Dermis microvascular lymphatic vessel endothelial cell (primary cell): ENCODE measurements around the gene ZSWIM6. TPM values are rescaled to one million over a fixed set of nuclear protein-coding genes. Genes with fewer than 3 reads are reported as not detected.
"Not testable (repeated sequence)": the region's sequence is repeated elsewhere in the genome, so short reads cannot be mapped to it uniquely, and the experiment has no call there.

Experiments used
- DNase-seq, 2 donors: peaks; one replicate each; pipeline versions ENCODE4 v3.0.0 to v3.0.0-alpha.2; 2010; ENCODE audit warnings: low read depth in 2 of 2
- total RNA-seq: library from RNA; depleted of rRNA; stranded (reverse); fragments of >200 nt; gene quantifications from 2 replicates; pipeline ENCODE4 v1.2.1, GENCODE V29; 2014

Gene ZSWIM6
- total RNA-seq, 1 donor from 2014 or later = 8.3 TPM

DNA sequence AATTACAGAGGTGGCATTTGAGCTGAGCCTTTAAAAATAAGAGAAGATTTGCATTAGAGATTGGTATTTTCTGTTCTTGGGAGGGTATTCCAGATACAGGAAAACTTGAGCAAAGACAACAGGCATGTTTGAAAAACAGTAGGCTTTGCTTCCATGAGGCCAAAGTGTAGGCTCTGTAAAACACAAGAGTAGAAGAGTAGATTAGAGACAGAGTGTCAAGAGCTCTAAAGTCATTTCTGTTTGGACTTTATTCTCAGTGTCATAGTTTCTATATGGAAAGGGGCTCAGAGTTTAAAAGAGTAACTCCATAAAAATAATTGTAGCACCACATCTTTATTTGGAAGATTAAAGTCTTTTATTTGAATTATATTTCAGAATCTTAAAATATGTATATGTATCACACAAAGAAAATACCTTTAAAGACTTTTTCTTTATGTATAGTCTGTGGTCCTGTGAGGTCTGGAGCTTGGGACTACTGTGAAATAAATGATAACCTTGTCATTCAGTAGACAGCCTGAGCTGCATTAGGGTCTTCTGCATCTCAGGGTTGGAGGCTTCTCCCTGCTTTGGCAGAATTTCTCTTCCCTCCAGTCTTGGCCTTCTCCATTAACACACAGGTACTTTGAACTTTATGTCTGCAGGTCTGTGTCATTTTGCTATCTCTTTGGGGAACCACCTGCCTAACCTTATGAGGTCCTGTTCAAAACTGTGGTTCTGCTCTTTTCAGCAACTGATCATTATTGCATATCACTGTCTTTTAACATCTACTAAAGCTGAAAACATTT is 73.6 kb downstream of the ZSWIM6 start:
- DNase-seq = no peak

DNA sequence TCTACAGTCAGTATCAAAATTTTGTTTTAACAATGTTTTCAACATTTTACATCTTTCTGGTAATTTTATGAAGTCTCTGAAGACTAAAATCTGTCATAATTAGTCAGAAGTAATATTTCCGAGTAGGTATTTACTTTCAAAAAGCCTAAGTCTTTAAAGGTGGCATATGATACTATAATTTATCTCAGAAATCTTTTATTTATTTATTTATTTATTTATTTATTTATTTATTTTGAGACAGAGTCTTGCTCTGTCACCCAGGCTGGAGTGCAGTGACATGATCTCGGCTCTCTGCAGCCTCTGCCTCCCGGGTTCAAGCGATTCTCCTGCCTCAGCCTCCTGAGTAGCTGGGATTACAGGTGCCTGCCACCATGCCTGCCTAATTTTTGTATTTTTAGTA is 74.4 kb downstream of the ZSWIM6 start:
- not testable (repeated sequence) for DNase-seq

GRCh38 chr5:61407706-61408270 is 75.7 kb downstream of the ZSWIM6 start:
- no peak for DNase-seq

DNA sequence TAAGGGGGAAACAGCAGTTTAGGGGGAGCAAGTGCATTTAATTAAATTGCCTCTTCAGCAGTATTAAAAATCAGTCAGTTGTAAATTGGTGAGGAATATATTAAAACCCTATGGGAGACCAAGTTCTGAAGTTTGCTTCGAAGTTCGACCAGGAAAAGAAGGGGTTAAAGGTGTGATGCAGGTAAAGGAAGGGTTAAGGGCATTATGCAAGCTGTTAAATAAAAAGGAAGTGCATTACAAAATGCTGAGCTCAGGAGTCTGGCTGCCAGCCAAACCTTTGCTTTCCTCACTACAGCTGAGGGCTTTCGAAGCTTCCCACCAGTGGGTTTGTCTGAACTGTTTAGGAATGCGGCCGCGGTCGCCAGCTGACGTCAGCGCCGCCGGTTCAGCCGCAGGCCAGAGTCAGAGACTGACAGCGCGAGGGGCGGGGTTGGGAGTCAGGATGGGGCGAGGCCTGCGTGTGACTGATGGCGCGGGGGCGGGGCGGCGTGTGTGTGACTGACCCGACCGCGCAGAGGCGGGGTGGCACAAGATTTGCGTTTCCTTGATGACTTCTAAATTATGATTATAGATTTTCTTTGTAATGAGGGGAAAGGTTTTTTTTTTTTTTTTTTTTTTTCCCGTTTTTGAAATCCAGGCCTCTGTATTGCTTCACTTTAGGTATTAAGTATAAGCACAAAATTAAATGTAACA is 76.6 kb downstream of the ZSWIM6 start:
- peak; percentile 98 to 100 for DNase-seq

GRCh38 chr5:61409568-61409967 is 77.5 kb downstream of the ZSWIM6 start:
- DNase-seq = peak in 1 of 2 donors; percentile 78

- no peak for DNase-seq
These were observed 78.8 kb downstream of the ZSWIM6 start for GRCh38 chr5:61410811-61411210.

- DNase-seq = no peak
These were observed 80.3 kb downstream of the ZSWIM6 start for GRCh38 chr5:61412361-61412760.

DNA sequence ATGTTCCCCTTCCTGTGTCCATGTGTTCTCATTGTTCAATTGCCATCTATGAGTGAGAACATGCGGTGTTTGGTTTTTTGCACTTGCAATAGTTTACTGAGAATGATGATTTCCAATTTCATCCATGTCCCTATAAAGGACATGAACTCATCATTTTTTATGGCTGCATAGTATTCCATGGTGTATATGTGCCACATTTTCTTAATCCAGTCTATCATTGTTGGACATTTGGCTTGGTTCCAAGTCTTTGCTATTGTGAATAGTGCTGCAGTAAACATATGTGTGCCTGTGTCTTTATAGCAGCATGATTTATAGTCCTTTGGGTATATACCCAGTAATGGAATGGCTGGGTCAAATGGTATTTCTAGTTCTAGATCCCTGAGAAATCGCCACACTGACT is 81.1 kb downstream of the ZSWIM6 start:
- not testable (repeated sequence) for DNase-seq

DNA sequence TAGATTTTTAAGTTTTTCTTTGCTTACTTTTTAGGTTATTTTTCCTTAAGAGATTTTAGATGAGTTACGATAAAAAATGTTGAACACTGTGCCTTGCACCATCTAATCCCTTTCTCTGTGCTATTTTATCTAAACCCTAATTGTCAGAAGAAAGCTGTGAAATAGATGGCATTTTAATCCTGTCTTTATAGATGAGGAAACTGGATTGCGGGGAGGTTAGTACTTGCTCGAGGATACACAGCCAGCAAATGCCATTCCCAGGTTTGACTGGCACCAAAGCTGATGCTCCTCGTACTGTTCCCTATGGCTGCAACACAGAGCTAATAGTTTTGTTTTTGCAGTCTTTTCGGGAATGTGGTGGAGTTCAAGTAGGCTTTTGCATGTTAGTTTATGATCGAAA is 82.7 kb downstream of the ZSWIM6 start:
- DNase-seq = no peak

- no peak for DNase-seq
These were observed 84.0 kb downstream of the ZSWIM6 start for GRCh38 chr5:61416010-61416409.

DNA sequence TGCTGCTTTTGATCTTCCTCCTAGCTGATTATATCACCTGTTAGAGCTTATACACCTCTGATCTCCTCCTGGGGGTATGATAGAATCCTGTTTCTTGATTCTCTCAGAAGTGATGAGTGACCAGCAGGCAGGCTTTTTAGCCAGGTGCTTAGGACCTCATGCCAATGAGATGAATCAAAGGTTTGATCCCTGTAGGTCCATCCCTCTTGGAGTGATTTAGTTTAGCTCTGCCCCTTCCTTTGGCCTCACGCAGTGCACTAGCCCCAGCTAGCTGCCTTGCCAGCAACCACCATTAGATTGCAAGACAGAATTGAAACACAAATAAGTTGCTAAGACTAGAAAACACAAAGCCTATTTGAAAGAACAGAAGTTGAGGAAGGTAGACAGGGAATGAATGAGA is 84.4 kb downstream of the ZSWIM6 start:
- no peak for DNase-seq

GRCh38 chr5:61417340-61417739 is 85.3 kb downstream of the ZSWIM6 start:
- DNase-seq = no peak

- DNase-seq = no peak
These were observed 85.8 kb downstream of the ZSWIM6 start for GRCh38 chr5:61417851-61418250.

DNA sequence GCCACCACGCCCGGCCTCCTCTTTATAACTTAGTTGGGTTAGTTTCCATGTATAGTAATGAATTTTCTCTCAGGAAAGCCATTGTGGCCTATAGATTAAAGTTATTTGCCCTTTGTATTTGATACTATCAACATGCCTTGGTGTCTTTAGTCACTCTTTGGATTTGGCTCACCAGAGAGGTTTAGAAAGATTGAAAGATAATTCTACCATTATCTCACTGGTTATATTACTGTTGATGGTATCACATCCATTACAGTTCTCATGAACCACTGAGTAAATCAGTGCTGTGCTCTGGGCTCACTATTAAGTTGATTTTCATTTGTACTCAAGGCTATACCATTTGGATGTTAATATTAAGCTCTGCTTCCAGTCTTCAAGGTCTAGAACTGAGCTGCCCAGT is 87.0 kb downstream of the ZSWIM6 start:
- DNase-seq = no peak

GRCh38 chr5:61420016-61420415 is 88.0 kb downstream of the ZSWIM6 start:
- DNase-seq = no peak

DNA sequence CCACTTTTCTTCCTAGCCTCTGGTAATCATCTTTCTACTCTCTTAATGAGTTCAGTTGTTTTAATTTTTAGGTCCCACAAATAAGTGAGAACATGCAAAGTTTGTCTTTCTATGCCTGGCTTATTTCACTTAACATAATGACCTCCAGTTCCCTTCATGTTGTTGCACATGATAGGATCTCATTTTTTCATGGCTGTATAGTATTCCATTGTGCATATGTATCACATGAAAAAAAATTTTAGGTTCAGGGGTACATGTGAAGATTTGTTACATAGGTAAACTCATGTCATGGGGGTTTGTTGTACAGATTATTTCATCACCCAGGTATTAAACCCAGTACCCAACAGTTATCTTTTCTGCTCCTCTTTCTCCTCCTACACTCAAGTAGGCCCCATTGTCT is 89.2 kb downstream of the ZSWIM6 start:
- not testable (repeated sequence) for DNase-seq

DNA sequence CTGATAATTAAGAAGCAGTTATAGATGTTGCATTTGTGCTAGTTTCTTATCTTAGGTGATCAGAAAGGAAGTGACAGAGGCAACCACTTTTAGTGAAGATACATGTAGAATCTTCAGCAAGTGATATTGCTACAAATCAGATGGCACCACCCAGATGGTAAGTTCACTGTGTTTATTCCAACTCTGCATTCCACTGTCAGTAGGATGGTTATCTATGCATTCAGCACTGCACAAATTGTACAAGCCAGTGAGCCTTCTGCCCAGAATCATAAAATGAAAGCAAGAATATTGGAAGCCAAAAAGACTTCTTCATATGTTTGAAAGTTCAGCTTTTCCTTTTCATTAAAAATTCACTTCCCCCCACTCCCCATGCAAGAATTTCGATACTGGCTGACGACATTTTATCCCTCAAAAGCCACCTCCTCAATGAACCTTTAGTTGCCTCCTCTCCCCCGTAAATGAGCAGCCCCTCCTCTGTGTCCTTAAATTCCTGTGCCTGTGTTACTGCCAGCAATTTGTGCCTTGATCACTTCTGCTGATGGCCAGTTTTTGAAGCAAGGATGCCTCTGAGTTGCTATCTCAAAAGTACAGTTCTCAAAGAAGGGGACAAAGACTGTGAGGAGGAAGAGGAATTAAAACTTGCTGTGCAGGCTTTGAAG is 91.6 kb downstream of the ZSWIM6 start:
- no peak for DNase-seq

GRCh38 chr5:61425918-61426317 is 93.9 kb downstream of the ZSWIM6 start:
- DNase-seq = no peak

GRCh38 chr5:61429906-61430305 is 97.8 kb downstream of the ZSWIM6 start:
- no peak for DNase-seq

- no peak for DNase-seq
These were observed 100.0 kb downstream of the ZSWIM6 start for GRCh38 chr5:61431923-61432620.

DNA sequence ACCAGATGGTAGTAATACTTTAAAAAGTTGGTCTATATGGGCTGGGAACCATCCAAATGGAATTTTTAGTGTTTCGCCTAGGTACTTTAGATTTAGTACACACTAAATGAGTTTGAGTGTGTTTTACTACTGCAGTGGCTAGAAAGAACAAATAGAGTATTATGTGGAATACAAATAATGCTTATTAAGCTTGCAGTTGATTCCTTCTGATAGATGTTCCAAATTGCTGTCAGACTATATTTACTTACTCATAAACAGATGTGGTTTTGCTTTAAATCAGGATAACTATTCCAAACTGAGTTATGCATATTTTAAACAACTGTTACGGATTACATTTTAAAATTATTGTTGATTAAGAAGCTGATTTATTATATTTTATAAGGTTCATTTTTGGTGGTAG is 103.3 kb downstream of the ZSWIM6 start:
- no peak for DNase-seq
